Measurements from ENCODE around the gene MC3R. TPM values are rescaled to one million over a fixed set of nuclear protein-coding genes. Genes with fewer than 3 reads are reported as not detected.

MC3R gene
- polyA plus RNA-seq, 1 donor from 2014 or later, result not detected

GRCh38 chr20:56223352-56223751 lies 25.2 kb upstream of the MC3R start:
- Histone ChIP-seq H4K20me1 (ENCODE audit: insufficient read depth) (no peaks in the 10 kb centered on the region), H2AFZ (ENCODE audit: low read depth, low read length) (no peak overlapping the region), H3K36me3 (ENCODE audit: insufficient read depth, low read length) (no peaks in the 10 kb centered on the region), H3K4me2 (ENCODE audit: low read length) (no peak overlapping the region), H3K79me2 (replicated peaks; ENCODE audit: insufficient read depth, low read length) (no peaks in the 10 kb centered on the region), H3K4me3 (ENCODE audit: low read length) (no peak overlapping the region), H3K9me3 (ENCODE audit: low read length) (no peaks in the 10 kb centered on the region), H3K9ac (ENCODE audit: low read length) (no peak overlapping the region), H3F3A (ENCODE audit: insufficient read depth, low read length, poor library complexity, severe bottlenecking) (no peaks in the 10 kb centered on the region), H3K27ac (ENCODE audit: low read length) (no peak overlapping the region), H3K9me2 (ENCODE audit: insufficient read depth, low read length) (no peaks in the 10 kb centered on the region), H3K27me3 (ENCODE audit: insufficient read depth, low read depth, low read length) (no peaks in the 10 kb centered on the region)
- TF ChIP-seq SMC3 (conservative IDR thresholded peaks at IDR 0.05; ENCODE audit: poor library complexity) (no peak), CTCF (IDR thresholded peaks at IDR 0.05; ENCODE audit: poor library complexity, severe bottlenecking) (no peak), REST (IDR thresholded peaks at IDR 0.05; ENCODE audit: borderline replicate concordance) (no peak), EZH2 (IDR thresholded peaks at IDR 0.05; ENCODE audit: borderline replicate concordance, insufficient read depth, low read length, poor library complexity, severe bottlenecking) (no peak), POLR2AphosphoS5 (IDR thresholded peaks at IDR 0.05) (no peak), EP300 (conservative IDR thresholded peaks at IDR 0.05; ENCODE audit: poor library complexity, severe bottlenecking) (no peak), MXI1 (conservative IDR thresholded peaks at IDR 0.05; ENCODE audit: poor library complexity, severe bottlenecking) (no peak), RAD21 (conservative IDR thresholded peaks at IDR 0.05) (no peak), TAF1 (IDR thresholded peaks at IDR 0.05; ENCODE audit: low read depth) (no peak)

GRCh38 chr20:56228021-56228420 lies 20.5 kb upstream of the MC3R start:
- H3K9ac ChIP-seq (ENCODE audit: low read length), result no peak overlapping the region
- no peak overlapping the region for H3K27ac ChIP-seq (ENCODE audit: low read length)
- H3K36me3 ChIP-seq (ENCODE audit: insufficient read depth, low read length), result no peaks in the 10 kb centered on the region
- no peaks in the 10 kb centered on the region for H3K9me3 ChIP-seq (ENCODE audit: low read length)
- H3K9me2 ChIP-seq (ENCODE audit: insufficient read depth, low read length), result no peaks in the 10 kb centered on the region
- H3K79me2 ChIP-seq (replicated peaks; ENCODE audit: insufficient read depth, low read length), result no peaks in the 10 kb centered on the region
- H2AFZ ChIP-seq (ENCODE audit: low read depth, low read length), result no peak overlapping the region
- H4K20me1 ChIP-seq (ENCODE audit: insufficient read depth), result no peaks in the 10 kb centered on the region
- H3F3A ChIP-seq (ENCODE audit: insufficient read depth, low read length, poor library complexity, severe bottlenecking), result no peaks in the 10 kb centered on the region
- H3K4me2 ChIP-seq (ENCODE audit: low read length), result no peak overlapping the region
- TF ChIP-seq SMC3 (conservative IDR thresholded peaks at IDR 0.05; ENCODE audit: poor library complexity) (no peak), MXI1 (conservative IDR thresholded peaks at IDR 0.05; ENCODE audit: poor library complexity, severe bottlenecking) (no peak), EP300 (conservative IDR thresholded peaks at IDR 0.05; ENCODE audit: poor library complexity, severe bottlenecking) (no peak), RAD21 (conservative IDR thresholded peaks at IDR 0.05) (no peak)
- H3K27me3 ChIP-seq (ENCODE audit: insufficient read depth, low read depth, low read length), result no peaks in the 10 kb centered on the region
- no peak overlapping the region for H3K4me3 ChIP-seq (ENCODE audit: low read length)

Data from neural cell (in vitro differentiated cells).